ENCODE results near the gene UBE2U. TPM values are rescaled to one million over a fixed set of nuclear protein-coding genes. Genes with fewer than 3 reads are reported as not detected.
"Not testable (repeated sequence)": the region's sequence is repeated elsewhere in the genome, so short reads cannot be mapped to it uniquely, and the experiment has no call there.

The UBE2U gene
- total RNA-seq, 1 donor from 2014 or later, result not detected

- peak; percentile 19 for DNase-seq (ENCODE audit: low read depth)
Observed at GRCh38 chr1:64187646-64188045, 15.8 kb upstream of the UBE2U start.

GRCh38 chr1:64192290-64192689 lies 11.1 kb upstream of the UBE2U start:
- no peak for DNase-seq (ENCODE audit: low read depth)

GRCh38 chr1:64194168-64195080 lies 9.0 kb upstream of the UBE2U start:
- DNase-seq (ENCODE audit: low read depth), result no peak

GRCh38 chr1:64195081-64195395 lies 8.4 kb upstream of the UBE2U start:
- DNase-seq (ENCODE audit: low read depth), result no peak

- no peak for DNase-seq (ENCODE audit: low read depth)
Observed at GRCh38 chr1:64196074-64196870, 7.2 kb upstream of the UBE2U start.

- DNase-seq (ENCODE audit: low read depth), result no peak
Observed at GRCh38 chr1:64197076-64197475, 6.3 kb upstream of the UBE2U start.

GRCh38 chr1:64199154-64199553 lies 4.3 kb upstream of the UBE2U start:
- DNase-seq (ENCODE audit: low read depth), result no peak

- DNase-seq (ENCODE audit: low read depth), result no peak
Observed at GRCh38 chr1:64200064-64200463, 3.4 kb upstream of the UBE2U start.

- DNase-seq (ENCODE audit: low read depth), result no peak
Observed at GRCh38 chr1:64209221-64209620, 5.8 kb downstream of the UBE2U start.

- DNase-seq (ENCODE audit: low read depth), result peak; percentile 36
Observed at GRCh38 chr1:64212031-64212430, 8.6 kb downstream of the UBE2U start.

GRCh38 chr1:64215576-64215975 lies 12.2 kb downstream of the UBE2U start:
- DNase-seq (ENCODE audit: low read depth), result no peak

GRCh38 chr1:64220241-64220640 lies 16.8 kb downstream of the UBE2U start:
- DNase-seq (ENCODE audit: low read depth), result no peak

GRCh38 chr1:64223329-64224151 lies 20.1 kb downstream of the UBE2U start:
- peak; percentile 62 for DNase-seq (ENCODE audit: low read depth)

- DNase-seq (ENCODE audit: low read depth), result not testable (repeated sequence)
Observed at GRCh38 chr1:64224236-64224635, 20.8 kb downstream of the UBE2U start.

- DNase-seq (ENCODE audit: low read depth), result peak; percentile 53
Observed at GRCh38 chr1:64228167-64228957, 24.9 kb downstream of the UBE2U start.

GRCh38 chr1:64229307-64229706 lies 25.9 kb downstream of the UBE2U start:
- DNase-seq (ENCODE audit: low read depth), result no peak

- DNase-seq (ENCODE audit: low read depth), result no peak
Observed at GRCh38 chr1:64231153-64231552, 27.7 kb downstream of the UBE2U start.

GRCh38 chr1:64231654-64232053 lies 28.2 kb downstream of the UBE2U start:
- no peak for DNase-seq (ENCODE audit: low read depth)

GRCh38 chr1:64234714-64235113 lies 31.3 kb downstream of the UBE2U start:
- DNase-seq (ENCODE audit: low read depth), result no peak

- no peak for DNase-seq (ENCODE audit: low read depth)
Observed at GRCh38 chr1:64235181-64235580, 31.8 kb downstream of the UBE2U start.

GRCh38 chr1:64235910-64236309 lies 32.5 kb downstream of the UBE2U start:
- no peak for DNase-seq (ENCODE audit: low read depth)

Data from myocyte (in vitro differentiated cells).